ENCODE measurements around the gene SH3PXD2B. TPM values are rescaled to one million over a fixed set of nuclear protein-coding genes. Genes with fewer than 3 reads are reported as not detected.
A peak's percentile ranks its signal among the peaks of the same experiment; 100 is the strongest.

The SH3PXD2B gene
- total and polyA plus RNA-seq, 10 donors = 2.0 to 31.8 (median 9.9) TPM

DNA sequence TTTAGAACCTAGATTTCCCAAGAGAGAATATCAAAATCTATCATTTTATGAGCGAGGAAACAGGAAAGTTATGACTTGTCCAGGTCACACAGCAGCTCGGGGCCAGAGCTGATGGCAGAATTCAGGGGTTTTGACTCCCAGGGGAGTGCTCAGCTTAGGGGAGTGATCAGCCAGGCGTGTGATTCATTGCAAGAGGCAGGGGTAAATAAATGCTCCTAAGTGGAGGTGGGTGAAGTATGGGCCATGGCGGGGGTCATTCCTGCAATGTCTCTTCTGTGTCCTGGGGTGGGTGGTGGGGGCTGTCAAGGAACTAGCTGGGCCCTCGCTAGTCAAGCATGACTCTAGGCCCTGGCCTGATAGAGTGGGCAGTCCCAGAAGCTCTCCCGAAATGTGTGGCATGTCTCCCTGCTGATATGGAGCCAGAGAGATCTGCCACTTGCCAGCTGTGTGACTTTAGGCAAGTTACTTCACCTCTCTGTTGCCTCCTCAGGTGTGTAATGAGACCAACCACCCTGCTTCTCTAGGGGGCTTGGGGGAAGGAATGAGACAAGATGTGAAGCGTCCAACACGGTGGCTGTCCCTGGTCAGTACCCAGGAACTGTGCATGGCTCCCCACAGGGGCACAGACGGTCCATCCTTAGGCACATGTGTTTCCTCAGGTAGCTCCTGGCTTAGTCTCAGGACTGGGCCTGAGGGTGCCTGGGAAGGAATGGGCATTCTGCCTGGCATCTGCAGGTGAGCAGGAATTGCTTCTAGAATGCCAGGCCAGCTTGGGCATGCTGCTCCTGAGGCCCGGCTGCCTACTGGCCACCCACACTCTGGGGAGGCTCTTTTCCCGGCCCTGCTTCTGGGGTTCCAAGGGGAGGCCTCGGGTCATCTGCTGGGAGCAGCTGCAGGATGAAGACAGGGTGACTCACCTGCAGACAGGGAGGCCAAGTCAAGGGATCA, 36.5 kb upstream of the SH3PXD2B start:
- DNase-seq = peak; percentile 34
- TF ChIP-seq POLR2A (IDR thresholded peaks at IDR 0.05) (no peak), POLR2AphosphoS5 (IDR thresholded peaks at IDR 0.05) (no peak)
- TF ChIP-seq, protein P1, sequence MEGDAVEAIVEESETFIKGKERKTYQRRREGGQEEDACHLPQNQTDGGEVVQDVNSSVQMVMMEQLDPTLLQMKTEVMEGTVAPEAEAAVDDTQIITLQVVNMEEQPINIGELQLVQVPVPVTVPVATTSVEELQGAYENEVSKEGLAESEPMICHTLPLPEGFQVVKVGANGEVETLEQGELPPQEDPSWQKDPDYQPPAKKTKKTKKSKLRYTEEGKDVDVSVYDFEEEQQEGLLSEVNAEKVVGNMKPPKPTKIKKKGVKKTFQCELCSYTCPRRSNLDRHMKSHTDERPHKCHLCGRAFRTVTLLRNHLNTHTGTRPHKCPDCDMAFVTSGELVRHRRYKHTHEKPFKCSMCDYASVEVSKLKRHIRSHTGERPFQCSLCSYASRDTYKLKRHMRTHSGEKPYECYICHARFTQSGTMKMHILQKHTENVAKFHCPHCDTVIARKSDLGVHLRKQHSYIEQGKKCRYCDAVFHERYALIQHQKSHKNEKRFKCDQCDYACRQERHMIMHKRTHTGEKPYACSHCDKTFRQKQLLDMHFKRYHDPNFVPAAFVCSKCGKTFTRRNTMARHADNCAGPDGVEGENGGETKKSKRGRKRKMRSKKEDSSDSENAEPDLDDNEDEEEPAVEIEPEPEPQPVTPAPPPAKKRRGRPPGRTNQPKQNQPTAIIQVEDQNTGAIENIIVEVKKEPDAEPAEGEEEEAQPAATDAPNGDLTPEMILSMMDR (IDR thresholded peaks at IDR 0.05 in 8 of 11, conservative IDR thresholded peaks at IDR 0.05 in 3 of 11) = no peak
- no peaks in the 10 kb centered on the region for H3K9me3 ChIP-seq
- H3K4me3 ChIP-seq = no peak overlapping the region
- 74 to 87% (median 82%) methylated on average over 12 of the region's 12 CpGs for WGBS, 5 donors
- H3K27me3 ChIP-seq (replicated peaks in 1 of 7) = peaks cover 0 to 23% (median 0%) of the 10 kb centered on the region in 7 donors
- intact Hi-C loops (cut with DNase I; ENCODE audit: low total_unique reads) = no loop called here
- no peaks in the 10 kb centered on the region for H3K36me3 ChIP-seq
- H3K27ac ChIP-seq = no peak overlapping the region
- H3K4me1 ChIP-seq = no peaks in the 10 kb centered on the region

DNA sequence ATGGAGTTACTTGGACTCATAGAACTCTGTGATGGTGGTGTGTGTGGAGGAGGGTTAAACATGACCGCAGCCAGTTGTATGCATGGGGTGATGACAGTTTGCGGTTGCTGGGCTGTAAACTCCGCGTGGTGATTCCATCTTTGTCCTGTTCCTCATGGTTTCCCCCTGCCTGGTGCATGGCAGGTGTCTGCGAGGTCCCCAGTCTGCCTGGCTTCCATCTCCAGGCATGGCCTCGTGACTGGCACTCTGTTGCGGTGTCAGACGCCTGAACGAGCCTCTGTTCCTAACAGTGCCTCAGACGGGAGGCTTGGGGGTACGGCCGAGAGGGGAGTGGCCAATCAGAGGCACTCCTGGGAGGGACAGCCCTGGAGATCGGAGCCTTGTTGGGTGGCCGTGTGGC, 33.9 kb upstream of the SH3PXD2B start:
- H3K4me1 ChIP-seq = no peaks in the 10 kb centered on the region
- intact Hi-C loops (cut with DNase I; ENCODE audit: low total_unique reads) = no loop called here
- no peak overlapping the region for H3K27ac ChIP-seq
- no peak for TF ChIP-seq POLR2A (IDR thresholded peaks at IDR 0.05)
- TF ChIP-seq, protein P1 (IDR thresholded peaks at IDR 0.05 in 8 of 11, conservative IDR thresholded peaks at IDR 0.05 in 3 of 11) = no peak
- TF ChIP-seq POLR2AphosphoS5 (IDR thresholded peaks at IDR 0.05) = no peak
- no peak for DNase-seq
- peaks cover 0 to 23% (median 0%) of the 10 kb centered on the region in 7 donors for H3K27me3 ChIP-seq (replicated peaks in 1 of 7)
- H3K36me3 ChIP-seq = no peaks in the 10 kb centered on the region
- H3K4me3 ChIP-seq = no peak overlapping the region
- H3K9me3 ChIP-seq = peaks cover 0 to 8% (median 0%) of the 10 kb centered on the region in 8 donors
- WGBS, 5 donors = 87 to 95% (median 91%) methylated on average over 11 to 14 of the region's 14 CpGs

DNA sequence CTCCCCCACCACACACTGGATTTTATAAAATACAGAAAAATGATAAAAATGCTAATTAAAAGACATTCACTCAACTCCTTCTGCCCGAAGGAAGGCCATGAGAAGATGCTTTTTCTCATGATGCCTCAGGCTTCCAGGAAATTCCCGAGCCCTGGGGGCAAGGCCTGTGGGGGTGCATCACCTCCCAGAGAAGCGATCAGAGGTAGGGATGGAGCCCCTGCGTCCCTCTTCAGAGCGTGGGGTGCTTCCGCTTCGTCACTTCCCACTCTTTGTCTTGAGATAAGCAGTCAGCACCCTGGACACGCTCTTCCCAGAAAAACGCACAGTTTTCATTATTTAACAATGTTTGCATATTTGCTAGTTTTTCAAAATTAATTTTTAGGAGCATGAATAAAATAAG, 33.3 kb upstream of the SH3PXD2B start:
- Histone ChIP-seq H3K4me1 (no peaks in the 10 kb centered on the region), H3K36me3 (no peaks in the 10 kb centered on the region), H3K9me3 (peaks cover 0 to 9% (median 0%) of the 10 kb centered on the region in 8 donors), H3K4me3 (no peak overlapping the region), H3K27ac (no peak overlapping the region), H3K27me3 (replicated peaks in 1 of 7) (peaks cover 0 to 23% (median 0%) of the 10 kb centered on the region in 7 donors)
- no peak for DNase-seq
- TF ChIP-seq, protein P1 (IDR thresholded peaks at IDR 0.05 in 8 of 11, conservative IDR thresholded peaks at IDR 0.05 in 3 of 11) = no peak
- no peak for TF ChIP-seq POLR2A (IDR thresholded peaks at IDR 0.05)
- TF ChIP-seq POLR2AphosphoS5 (IDR thresholded peaks at IDR 0.05) = no peak
- intact Hi-C loops (cut with DNase I; ENCODE audit: low total_unique reads) = no loop called here
- 78 to 92% (median 83%) methylated on average over 9 of the region's 9 CpGs for WGBS, 5 donors

DNA sequence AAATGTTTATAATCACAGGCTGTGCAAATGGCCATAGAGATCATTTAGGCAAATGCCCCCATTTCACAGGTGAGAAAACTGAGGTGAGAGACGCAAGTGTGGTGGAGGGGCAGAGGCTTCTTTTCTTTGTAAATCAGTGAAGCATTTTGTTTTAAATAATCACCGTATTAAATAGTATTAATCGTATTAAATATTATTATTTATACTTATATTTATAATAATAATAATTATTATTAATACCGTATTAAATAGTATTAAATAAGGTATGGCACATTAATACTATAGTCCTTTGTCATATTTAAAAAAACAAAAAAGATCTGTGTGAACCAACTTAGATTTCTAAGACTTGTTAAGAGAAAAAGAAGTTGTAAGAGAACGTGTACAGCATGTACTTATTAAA, 32.6 kb upstream of the SH3PXD2B start:
- Histone ChIP-seq H3K36me3 (no peaks in the 10 kb centered on the region), H3K4me1 (no peaks in the 10 kb centered on the region), H3K9me3 (peaks cover 0 to 9% (median 0%) of the 10 kb centered on the region in 8 donors), H3K27me3 (replicated peaks in 1 of 7) (peaks cover 0 to 23% (median 0%) of the 10 kb centered on the region in 7 donors), H3K27ac (no peak overlapping the region), H3K4me3 (no peak overlapping the region)
- 89 to 95% (median 92%) methylated on average over 5 of the region's 5 CpGs for WGBS, 5 donors
- TF ChIP-seq POLR2A (IDR thresholded peaks at IDR 0.05) = no peak
- no peak for TF ChIP-seq POLR2AphosphoS5 (IDR thresholded peaks at IDR 0.05)
- DNase-seq = no peak
- intact Hi-C loops (cut with DNase I; ENCODE audit: low total_unique reads) = no loop called here
